ENCODE results near the gene CREBZF.
"Not testable (repeated sequence)": the region's sequence is repeated elsewhere in the genome, so short reads cannot be mapped to it uniquely, and the experiment has no call there.

CREBZF gene

DNA sequence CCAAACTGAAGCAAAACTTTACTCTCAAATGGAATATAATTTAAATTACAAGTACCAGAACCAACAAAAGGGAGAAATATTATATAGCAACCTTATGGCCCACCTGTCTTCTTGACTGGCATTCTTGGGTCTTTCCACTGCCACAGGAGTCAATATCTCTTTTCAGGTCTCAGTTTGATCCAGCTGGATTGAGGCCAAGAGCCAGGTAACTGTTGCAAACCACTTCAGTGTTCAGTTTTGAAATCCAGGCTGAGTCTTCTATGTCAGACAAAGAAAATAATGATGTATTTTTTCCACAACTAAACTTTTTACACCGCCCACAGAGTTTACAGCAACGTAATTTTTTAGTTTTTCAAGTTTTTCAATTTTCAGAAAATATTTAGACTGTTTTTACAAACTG, 38.4 kb downstream of the CREBZF start:
- no peak for DNase-seq (ENCODE audit: low read depth in 2 of 2)

DNA sequence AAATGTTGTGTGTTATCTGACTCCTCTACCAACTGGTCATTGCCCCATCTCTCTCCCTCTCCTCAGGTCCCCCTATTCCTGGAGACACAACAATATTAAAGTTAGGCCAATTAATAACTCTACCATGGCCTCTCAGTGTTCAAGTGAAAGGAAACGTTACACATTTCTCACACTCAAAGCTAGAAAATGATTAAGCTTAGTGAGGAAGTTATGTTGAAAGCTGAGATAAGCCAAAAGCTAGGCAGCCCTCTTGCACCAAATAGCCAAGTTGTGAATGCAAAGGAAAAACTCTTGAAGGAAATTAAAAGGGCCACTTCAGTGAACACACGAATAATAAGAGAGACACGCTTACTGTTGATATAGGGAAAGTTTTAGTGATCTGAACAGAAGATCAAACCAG, 44.7 kb downstream of the CREBZF start:
- no peak for DNase-seq (ENCODE audit: low read depth in 2 of 2)

- DNase-seq (ENCODE audit: low read depth in 2 of 2): no peak
These were observed 45.4 kb downstream of the CREBZF start for GRCh38 chr11:85619499-85619898.

DNA sequence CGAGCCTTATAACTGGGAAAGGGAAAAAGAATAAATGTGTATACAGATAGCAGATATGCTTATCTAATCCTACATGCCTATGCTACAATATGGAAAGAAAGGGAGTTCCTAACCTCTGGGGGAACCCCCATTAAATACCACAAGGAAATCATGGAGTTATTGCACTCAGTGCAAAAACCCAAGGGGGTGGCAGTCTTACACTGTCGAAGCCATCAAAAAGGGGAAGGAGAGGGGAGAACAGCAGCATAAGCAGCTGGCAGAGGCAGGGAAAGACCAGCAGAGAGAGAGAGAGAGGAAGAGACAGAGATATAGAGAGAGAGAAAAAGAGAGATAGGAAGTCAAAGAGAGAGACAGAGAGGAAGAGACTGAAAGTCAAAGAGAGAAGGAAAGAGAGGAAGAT, 53.3 kb downstream of the CREBZF start:
- not testable (repeated sequence) for DNase-seq (ENCODE audit: low read depth in 2 of 2)
